Sigmoid colon (tissue), 3 donors: ENCODE results near the gene MIPEP.

Experiments
- POLR2A ChIP-seq, 2 donors: fragments of 450-650 bp; IDR thresholded peaks; one replicate each; pipeline ENCODE4 v1.6.1; 2016; ENCODE audit warnings: antibody characterized with exemption in 2 of 2, mild to moderate bottlenecking in 2 of 2, moderate library complexity in 2 of 2
- TF ChIP-seq, protein P1 (sequence below), 4 experiments: fragments of 450-650 bp in 3 of 4; fragments of 200-600 bp in 1 of 4; IDR thresholded peaks; one replicate each; pipeline ENCODE4 v1.5.1; 2016 to 2019; ENCODE audit warnings: antibody characterized with exemption in 4 of 4, mild to moderate bottlenecking in 3 of 4, moderate library complexity in 2 of 4

DNA sequence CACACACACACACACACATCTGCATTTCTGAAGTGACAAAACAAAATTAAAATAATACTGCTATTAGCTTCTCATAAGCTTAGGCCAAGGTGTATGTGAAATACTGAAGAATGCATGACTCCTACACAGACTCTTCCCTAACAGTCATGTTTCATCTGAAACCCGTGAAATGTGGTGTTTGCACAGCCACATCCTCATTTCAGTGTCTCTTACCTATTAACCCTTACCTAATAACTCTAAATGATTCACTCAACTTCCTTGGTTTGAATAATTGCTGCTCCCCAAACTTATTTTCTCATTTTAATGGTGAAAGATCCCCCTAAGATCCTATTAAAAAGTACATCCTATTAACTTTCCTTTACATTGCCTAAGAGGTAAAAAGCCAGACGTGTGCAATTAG is 117.6 kb downstream of the MIPEP start:
- TF ChIP-seq, protein P1, sequence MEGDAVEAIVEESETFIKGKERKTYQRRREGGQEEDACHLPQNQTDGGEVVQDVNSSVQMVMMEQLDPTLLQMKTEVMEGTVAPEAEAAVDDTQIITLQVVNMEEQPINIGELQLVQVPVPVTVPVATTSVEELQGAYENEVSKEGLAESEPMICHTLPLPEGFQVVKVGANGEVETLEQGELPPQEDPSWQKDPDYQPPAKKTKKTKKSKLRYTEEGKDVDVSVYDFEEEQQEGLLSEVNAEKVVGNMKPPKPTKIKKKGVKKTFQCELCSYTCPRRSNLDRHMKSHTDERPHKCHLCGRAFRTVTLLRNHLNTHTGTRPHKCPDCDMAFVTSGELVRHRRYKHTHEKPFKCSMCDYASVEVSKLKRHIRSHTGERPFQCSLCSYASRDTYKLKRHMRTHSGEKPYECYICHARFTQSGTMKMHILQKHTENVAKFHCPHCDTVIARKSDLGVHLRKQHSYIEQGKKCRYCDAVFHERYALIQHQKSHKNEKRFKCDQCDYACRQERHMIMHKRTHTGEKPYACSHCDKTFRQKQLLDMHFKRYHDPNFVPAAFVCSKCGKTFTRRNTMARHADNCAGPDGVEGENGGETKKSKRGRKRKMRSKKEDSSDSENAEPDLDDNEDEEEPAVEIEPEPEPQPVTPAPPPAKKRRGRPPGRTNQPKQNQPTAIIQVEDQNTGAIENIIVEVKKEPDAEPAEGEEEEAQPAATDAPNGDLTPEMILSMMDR (IDR thresholded peaks at IDR 0.05), result no peak
- TF ChIP-seq POLR2A (IDR thresholded peaks at IDR 0.05), result no peak
